GM23338 (cell line): Measurements from ENCODE around the gene WSCD2. TPM values are rescaled to one million over a fixed set of nuclear protein-coding genes. Genes with fewer than 3 reads are reported as not detected.

ENCODE experiments used
- ATAC-seq: fragments of 200-7000 bp; cut with Tn5 transposase; 3 replicates; pipeline ENCODE4 v1.9.1; 2020
- DNase-seq: peaks from one replicate; pipeline ENCODE4 v3.0.0-alpha.2; 2015; ENCODE audit warnings: low spot score
- H2AFZ ChIP-seq: fragments of 200-600 bp; sonication (generic); 2 replicates; pipeline ENCODE4 v1.8.0; 2016; ENCODE audit warnings: antibody characterized with exemption, mild to moderate bottlenecking, moderate library complexity
- H3F3A ChIP-seq: fragments of 200-600 bp; sonication (generic); replicated peaks from 2 replicates; pipeline ENCODE4 v1.8.0; 2017; ENCODE audit warnings: antibody characterized with exemption, mixed run types, low read depth
- H3K27ac ChIP-seq: fragments of 200-600 bp; sonication (generic); 2 replicates; pipeline ENCODE4 v1.6.1; 2016; ENCODE audit warnings: low read depth
- H3K27me3 ChIP-seq: fragments of 200-600 bp; sonication (generic); 2 replicates; pipeline ENCODE4 v1.8.0; 2016; ENCODE audit warnings: mild to moderate bottlenecking, mixed run types, moderate library complexity; ENCODE audit not compliant: insufficient read depth
- H3K36me3 ChIP-seq: fragments of 200-600 bp; sonication (generic); 2 replicates; pipeline ENCODE4 v1.8.0; 2016; ENCODE audit warnings: mild to moderate bottlenecking; ENCODE audit not compliant: insufficient read depth
- H3K4me1 ChIP-seq: fragments of 200-600 bp; sonication (generic); 2 replicates; pipeline ENCODE4 v1.8.0; 2016; ENCODE audit warnings: mild to moderate bottlenecking, moderate library complexity; ENCODE audit not compliant: insufficient read depth
- H3K4me2 ChIP-seq: fragments of 200-600 bp; sonication (generic); 2 replicates; pipeline ENCODE4 v1.7.1; 2017; ENCODE audit warnings: mixed run types
- H3K4me3 ChIP-seq: fragments of 200-600 bp; sonication (generic); 2 replicates; pipeline ENCODE4 v1.6.1; 2016; ENCODE audit warnings: mixed run types
- H3K79me2 ChIP-seq: fragments of 200-600 bp; sonication (generic); replicated peaks from 2 replicates; pipeline ENCODE4 v1.8.0; 2017; ENCODE audit warnings: mild to moderate bottlenecking; ENCODE audit not compliant: insufficient read depth
- H3K9me2 ChIP-seq: fragments of 200-600 bp; sonication (generic); 2 replicates; pipeline ENCODE4 v1.8.0; 2017; ENCODE audit not compliant: insufficient read depth
- H4K20me1 ChIP-seq: fragments of 200-600 bp; sonication (generic); replicated peaks from 2 replicates; pipeline ENCODE4 v1.8.0; 2017; ENCODE audit warnings: mild to moderate bottlenecking; ENCODE audit not compliant: insufficient read depth
- H3K27ac Mint-ChIP-seq: 2 replicates; pipeline ENCODE4 v1.8.0; 2020; ENCODE audit warnings: inconsistent platforms, mild to moderate bottlenecking, moderate library complexity, mixed read lengths
- H3K27me3 Mint-ChIP-seq: 3 replicates; pipeline ENCODE4 v1.8.0; 2022; ENCODE audit warnings: low read depth, mild to moderate bottlenecking, moderate library complexity, mixed read lengths, inconsistent platforms; ENCODE audit not compliant: insufficient read depth, poor library complexity
- H3K36me3 Mint-ChIP-seq: 3 replicates; pipeline ENCODE4 v1.8.0; 2021; ENCODE audit warnings: low read depth, mild to moderate bottlenecking, inconsistent platforms, moderate library complexity, mixed read lengths
- H3K4me1 Mint-ChIP-seq: 3 replicates; pipeline ENCODE4 v1.8.0; 2020; ENCODE audit warnings: mild to moderate bottlenecking, inconsistent platforms, mixed read lengths
- H3K4me3 Mint-ChIP-seq: 3 replicates; pipeline ENCODE4 v1.8.0; 2021; ENCODE audit warnings: moderate library complexity, mild to moderate bottlenecking, inconsistent platforms, mixed read lengths
- H3K9me3 Mint-ChIP-seq: 3 replicates; pipeline ENCODE4 v1.8.0; 2020; ENCODE audit warnings: moderate library complexity, mild to moderate bottlenecking, inconsistent platforms, mixed read lengths
- CREB1 ChIP-seq: fragments of 250-450 bp; sonication (Bioruptor Pico); IDR thresholded peaks from 2 replicates; pipeline ENCODE4 v1.5.0; 2020; ENCODE audit warnings: low read depth, mild to moderate bottlenecking, moderate library complexity
- EZH2 ChIP-seq: fragments of 200-600 bp; sonication (generic); IDR thresholded peaks from one replicate; pipeline ENCODE4 v1.8.0; 2017; ENCODE audit warnings: antibody characterized with exemption, mild to moderate bottlenecking, low read depth; ENCODE audit not compliant: unreplicated experiment
- EZH2phosphoT487 ChIP-seq: fragments of 200-600 bp; sonication (generic); IDR thresholded peaks from one replicate; pipeline ENCODE4 v1.8.1; 2018; ENCODE audit warnings: antibody characterized with exemption; ENCODE audit not compliant: unreplicated experiment
- JUNB ChIP-seq: IDR thresholded peaks from one replicate; pipeline ENCODE4 v1.6.1; 2016; ENCODE audit warnings: antibody characterized with exemption; ENCODE audit not compliant: unreplicated experiment
- NANOG ChIP-seq: IDR thresholded peaks from 2 replicates; pipeline ENCODE4 v1.6.1; 2016; ENCODE audit warnings: antibody characterized with exemption, borderline replicate concordance
- POLR2AphosphoS5 ChIP-seq: IDR thresholded peaks from 2 replicates; pipeline ENCODE4 v1.6.1; 2016; ENCODE audit warnings: antibody characterized with exemption, low read depth
- STAT1 ChIP-seq: IDR thresholded peaks from one replicate; pipeline ENCODE4 v1.6.1; 2016; ENCODE audit warnings: antibody characterized with exemption; ENCODE audit not compliant: unreplicated experiment
- ZNF114 ChIP-seq: fragments of 250-450 bp; sonication (Bioruptor Pico); IDR thresholded peaks from 2 replicates; pipeline ENCODE4 v1.5.0; 2020; ENCODE audit warnings: mild to moderate bottlenecking, moderate library complexity
- ZNF331 ChIP-seq: fragments of 250-450 bp; sonication (Bioruptor Pico); IDR thresholded peaks from 2 replicates; pipeline ENCODE4 v1.5.0; 2020; ENCODE audit warnings: low read depth, mild to moderate bottlenecking, moderate library complexity
- polyA plus RNA-seq: library from polyadenylated mRNA; unstranded; fragments of >200 nt; fragmentation: Nextera tagmentation; extraction: Ambion mirVana; gene quantifications from 2 replicates; pipeline ENCODE4 v1.2.1, GENCODE V29; 2016
- total RNA-seq: library from RNA; depleted of rRNA; stranded (reverse); fragments of >200 nt; shearing (Covaris generic); gene quantifications from 2 replicates; pipeline ENCODE4 v1.2.3, GENCODE V29; 2014
- TF ChIP-seq, protein P1 (sequence below): fragments of 250-450 bp; sonication (Bioruptor Pico); IDR thresholded peaks from 2 replicates; pipeline ENCODE4 v1.5.0; 2020; ENCODE audit warnings: mild to moderate bottlenecking, moderate library complexity
- TF ChIP-seq, protein P2 (sequence below): IDR thresholded peaks from 2 replicates; pipeline ENCODE4 v1.6.1; 2016; ENCODE audit warnings: antibody characterized with exemption
- TF ChIP-seq, protein P3 (sequence below), 2 experiments: fragments of 200-600 bp in 1 of 2; sonication (generic) in 1 of 2; conservative IDR thresholded peaks; 2 replicates each; pipeline versions ENCODE4 v1.5.1 to v1.6.1; 2016 to 2017; ENCODE audit warnings: antibody characterized with exemption in 2 of 2, low read depth in 2 of 2, mild to moderate bottlenecking in 2 of 2, moderate library complexity in 1 of 2
- TF ChIP-seq, protein P4 (sequence below): IDR thresholded peaks from one replicate; pipeline ENCODE4 v1.6.1; 2018; ENCODE audit warnings: antibody characterized with exemption; ENCODE audit not compliant: unreplicated experiment

The WSCD2 gene
- total and polyA plus RNA-seq, 2 experiments from 2014 or later, result 0.66 to 3.1 TPM

DNA sequence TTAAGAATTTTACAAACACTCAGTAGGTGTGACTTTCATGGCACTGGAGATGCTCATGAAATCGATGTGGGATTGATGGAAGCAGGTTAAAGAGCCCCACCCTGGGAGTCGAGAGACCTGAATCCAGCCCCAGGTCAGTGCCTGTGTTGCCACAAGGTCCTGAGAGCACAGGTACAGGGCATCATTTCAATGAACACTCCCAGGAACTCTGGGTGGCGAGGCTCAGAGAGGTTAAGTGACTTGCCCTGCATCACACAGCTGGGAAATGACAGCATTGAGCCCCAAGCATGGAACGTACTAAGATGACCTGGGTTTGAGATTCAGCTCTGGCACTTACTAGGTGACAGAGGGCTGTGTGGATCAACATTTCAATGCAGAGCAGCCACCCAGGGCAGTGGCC lies 111.8 kb downstream of the WSCD2 start:
- DNase-seq, result no peak
- Mint-ChIP-seq H3K27ac (no peak overlapping the region), H3K36me3 (peaks cover 12% of the 10 kb centered on the region; the same call in 2 of the 3 replicates), H3K4me1 (peaks cover 9% of the 10 kb centered on the region), H3K9me3 (peaks cover 17% of the 10 kb centered on the region), H3K4me3 (no peak overlapping the region), H3K27me3 (peaks cover 10% of the 10 kb centered on the region)
- Histone ChIP-seq H3K36me3 (no peaks in the 10 kb centered on the region), H4K20me1 (no peaks in the 10 kb centered on the region), H3F3A (no peaks in the 10 kb centered on the region), H3K79me2 (no peaks in the 10 kb centered on the region), H3K4me2 (no peak overlapping the region), H3K4me3 (no peak overlapping the region), H3K9me2 (no peaks in the 10 kb centered on the region), H3K4me1 (peaks cover 4% of the 10 kb centered on the region), H3K27ac (no peak overlapping the region), H3K27me3 (no peaks in the 10 kb centered on the region), H2AFZ (no peak overlapping the region)
- no peak for ATAC-seq
- TF ChIP-seq ZNF114, result no peak
- TF ChIP-seq, protein P1, sequence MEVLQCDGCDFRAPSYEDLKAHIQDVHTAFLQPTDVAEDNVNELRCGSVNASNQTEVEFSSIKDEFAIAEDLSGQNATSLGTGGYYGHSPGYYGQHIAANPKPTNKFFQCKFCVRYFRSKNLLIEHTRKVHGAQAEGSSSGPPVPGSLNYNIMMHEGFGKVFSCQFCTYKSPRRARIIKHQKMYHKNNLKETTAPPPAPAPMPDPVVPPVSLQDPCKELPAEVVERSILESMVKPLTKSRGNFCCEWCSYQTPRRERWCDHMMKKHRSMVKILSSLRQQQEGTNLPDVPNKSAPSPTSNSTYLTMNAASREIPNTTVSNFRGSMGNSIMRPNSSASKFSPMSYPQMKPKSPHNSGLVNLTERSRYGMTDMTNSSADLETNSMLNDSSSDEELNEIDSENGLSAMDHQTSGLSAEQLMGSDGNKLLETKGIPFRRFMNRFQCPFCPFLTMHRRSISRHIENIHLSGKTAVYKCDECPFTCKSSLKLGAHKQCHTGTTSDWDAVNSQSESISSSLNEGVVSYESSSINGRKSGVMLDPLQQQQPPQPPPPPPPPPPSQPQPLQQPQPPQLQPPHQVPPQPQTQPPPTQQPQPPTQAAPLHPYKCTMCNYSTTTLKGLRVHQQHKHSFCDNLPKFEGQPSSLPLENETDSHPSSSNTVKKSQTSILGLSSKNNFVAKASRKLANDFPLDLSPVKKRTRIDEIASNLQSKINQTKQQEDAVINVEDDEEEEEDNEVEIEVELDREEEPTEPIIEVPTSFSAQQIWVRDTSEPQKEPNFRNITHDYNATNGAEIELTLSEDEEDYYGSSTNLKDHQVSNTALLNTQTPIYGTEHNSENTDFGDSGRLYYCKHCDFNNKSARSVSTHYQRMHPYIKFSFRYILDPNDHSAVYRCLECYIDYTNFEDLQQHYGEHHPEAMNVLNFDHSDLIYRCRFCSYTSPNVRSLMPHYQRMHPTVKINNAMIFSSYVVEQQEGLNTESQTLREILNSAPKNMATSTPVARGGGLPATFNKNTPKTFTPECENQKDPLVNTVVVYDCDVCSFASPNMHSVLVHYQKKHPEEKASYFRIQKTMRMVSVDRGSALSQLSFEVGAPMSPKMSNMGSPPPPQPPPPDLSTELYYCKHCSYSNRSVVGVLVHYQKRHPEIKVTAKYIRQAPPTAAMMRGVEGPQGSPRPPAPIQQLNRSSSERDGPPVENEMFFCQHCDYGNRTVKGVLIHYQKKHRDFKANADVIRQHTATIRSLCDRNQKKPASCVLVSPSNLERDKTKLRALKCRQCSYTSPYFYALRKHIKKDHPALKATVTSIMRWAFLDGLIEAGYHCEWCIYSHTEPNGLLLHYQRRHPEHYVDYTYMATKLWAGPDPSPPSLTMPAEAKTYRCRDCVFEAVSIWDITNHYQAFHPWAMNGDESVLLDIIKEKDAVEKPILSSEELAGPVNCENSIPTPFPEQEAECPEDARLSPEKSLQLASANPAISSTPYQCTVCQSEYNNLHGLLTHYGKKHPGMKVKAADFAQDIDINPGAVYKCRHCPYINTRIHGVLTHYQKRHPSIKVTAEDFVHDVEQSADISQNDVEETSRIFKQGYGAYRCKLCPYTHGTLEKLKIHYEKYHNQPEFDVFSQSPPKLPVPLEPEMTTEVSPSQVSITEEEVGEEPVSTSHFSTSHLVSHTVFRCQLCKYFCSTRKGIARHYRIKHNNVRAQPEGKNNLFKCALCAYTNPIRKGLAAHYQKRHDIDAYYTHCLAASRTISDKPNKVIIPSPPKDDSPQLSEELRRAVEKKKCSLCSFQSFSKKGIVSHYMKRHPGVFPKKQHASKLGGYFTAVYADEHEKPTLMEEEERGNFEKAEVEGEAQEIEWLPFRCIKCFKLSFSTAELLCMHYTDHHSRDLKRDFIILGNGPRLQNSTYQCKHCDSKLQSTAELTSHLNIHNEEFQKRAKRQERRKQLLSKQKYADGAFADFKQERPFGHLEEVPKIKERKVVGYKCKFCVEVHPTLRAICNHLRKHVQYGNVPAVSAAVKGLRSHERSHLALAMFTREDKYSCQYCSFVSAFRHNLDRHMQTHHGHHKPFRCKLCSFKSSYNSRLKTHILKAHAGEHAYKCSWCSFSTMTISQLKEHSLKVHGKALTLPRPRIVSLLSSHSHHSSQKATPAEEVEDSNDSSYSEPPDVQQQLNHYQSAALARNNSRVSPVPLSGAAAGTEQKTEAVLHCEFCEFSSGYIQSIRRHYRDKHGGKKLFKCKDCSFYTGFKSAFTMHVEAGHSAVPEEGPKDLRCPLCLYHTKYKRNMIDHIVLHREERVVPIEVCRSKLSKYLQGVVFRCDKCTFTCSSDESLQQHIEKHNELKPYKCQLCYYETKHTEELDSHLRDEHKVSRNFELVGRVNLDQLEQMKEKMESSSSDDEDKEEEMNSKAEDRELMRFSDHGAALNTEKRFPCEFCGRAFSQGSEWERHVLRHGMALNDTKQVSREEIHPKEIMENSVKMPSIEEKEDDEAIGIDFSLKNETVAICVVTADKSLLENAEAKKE, result no peak
- no peak for TF ChIP-seq CREB1 (CRISPR knock-in tag)
- TF ChIP-seq EZH2phosphoT487, result no peak
- no peak for TF ChIP-seq STAT1
- no peak for TF ChIP-seq JUNB
- TF ChIP-seq, protein P2, sequence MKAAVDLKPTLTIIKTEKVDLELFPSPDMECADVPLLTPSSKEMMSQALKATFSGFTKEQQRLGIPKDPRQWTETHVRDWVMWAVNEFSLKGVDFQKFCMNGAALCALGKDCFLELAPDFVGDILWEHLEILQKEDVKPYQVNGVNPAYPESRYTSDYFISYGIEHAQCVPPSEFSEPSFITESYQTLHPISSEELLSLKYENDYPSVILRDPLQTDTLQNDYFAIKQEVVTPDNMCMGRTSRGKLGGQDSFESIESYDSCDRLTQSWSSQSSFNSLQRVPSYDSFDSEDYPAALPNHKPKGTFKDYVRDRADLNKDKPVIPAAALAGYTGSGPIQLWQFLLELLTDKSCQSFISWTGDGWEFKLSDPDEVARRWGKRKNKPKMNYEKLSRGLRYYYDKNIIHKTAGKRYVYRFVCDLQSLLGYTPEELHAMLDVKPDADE, result no peak
- TF ChIP-seq POLR2AphosphoS5, result no peak
- TF ChIP-seq ZNF331 (CRISPR knock-in tag), result no peak
- TF ChIP-seq, protein P3, sequence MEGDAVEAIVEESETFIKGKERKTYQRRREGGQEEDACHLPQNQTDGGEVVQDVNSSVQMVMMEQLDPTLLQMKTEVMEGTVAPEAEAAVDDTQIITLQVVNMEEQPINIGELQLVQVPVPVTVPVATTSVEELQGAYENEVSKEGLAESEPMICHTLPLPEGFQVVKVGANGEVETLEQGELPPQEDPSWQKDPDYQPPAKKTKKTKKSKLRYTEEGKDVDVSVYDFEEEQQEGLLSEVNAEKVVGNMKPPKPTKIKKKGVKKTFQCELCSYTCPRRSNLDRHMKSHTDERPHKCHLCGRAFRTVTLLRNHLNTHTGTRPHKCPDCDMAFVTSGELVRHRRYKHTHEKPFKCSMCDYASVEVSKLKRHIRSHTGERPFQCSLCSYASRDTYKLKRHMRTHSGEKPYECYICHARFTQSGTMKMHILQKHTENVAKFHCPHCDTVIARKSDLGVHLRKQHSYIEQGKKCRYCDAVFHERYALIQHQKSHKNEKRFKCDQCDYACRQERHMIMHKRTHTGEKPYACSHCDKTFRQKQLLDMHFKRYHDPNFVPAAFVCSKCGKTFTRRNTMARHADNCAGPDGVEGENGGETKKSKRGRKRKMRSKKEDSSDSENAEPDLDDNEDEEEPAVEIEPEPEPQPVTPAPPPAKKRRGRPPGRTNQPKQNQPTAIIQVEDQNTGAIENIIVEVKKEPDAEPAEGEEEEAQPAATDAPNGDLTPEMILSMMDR (conservative IDR thresholded peaks at IDR 0.05; ENCODE audit: low read depth in 2 of 2), result no peak
- no peak for TF ChIP-seq EZH2
- TF ChIP-seq, protein P4, sequence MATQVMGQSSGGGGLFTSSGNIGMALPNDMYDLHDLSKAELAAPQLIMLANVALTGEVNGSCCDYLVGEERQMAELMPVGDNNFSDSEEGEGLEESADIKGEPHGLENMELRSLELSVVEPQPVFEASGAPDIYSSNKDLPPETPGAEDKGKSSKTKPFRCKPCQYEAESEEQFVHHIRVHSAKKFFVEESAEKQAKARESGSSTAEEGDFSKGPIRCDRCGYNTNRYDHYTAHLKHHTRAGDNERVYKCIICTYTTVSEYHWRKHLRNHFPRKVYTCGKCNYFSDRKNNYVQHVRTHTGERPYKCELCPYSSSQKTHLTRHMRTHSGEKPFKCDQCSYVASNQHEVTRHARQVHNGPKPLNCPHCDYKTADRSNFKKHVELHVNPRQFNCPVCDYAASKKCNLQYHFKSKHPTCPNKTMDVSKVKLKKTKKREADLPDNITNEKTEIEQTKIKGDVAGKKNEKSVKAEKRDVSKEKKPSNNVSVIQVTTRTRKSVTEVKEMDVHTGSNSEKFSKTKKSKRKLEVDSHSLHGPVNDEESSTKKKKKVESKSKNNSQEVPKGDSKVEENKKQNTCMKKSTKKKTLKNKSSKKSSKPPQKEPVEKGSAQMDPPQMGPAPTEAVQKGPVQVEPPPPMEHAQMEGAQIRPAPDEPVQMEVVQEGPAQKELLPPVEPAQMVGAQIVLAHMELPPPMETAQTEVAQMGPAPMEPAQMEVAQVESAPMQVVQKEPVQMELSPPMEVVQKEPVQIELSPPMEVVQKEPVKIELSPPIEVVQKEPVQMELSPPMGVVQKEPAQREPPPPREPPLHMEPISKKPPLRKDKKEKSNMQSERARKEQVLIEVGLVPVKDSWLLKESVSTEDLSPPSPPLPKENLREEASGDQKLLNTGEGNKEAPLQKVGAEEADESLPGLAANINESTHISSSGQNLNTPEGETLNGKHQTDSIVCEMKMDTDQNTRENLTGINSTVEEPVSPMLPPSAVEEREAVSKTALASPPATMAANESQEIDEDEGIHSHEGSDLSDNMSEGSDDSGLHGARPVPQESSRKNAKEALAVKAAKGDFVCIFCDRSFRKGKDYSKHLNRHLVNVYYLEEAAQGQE, result no peak
- no peak for TF ChIP-seq NANOG
